Trophoblast cell (in vitro differentiated cells and primary cell): ENCODE measurements around the gene RNF207.

Source experiments
- DNase-seq, 2 donors: peaks; one replicate each; pipeline ENCODE4 v3.0.0-alpha.2; 2016
- H2AFZ ChIP-seq: 2 replicates; pipeline ENCODE4 v1.6.1; 2013; ENCODE audit warnings: low read length, moderate library complexity, mild to moderate bottlenecking; ENCODE audit not compliant: insufficient read depth, poor library complexity
- H2AK5ac ChIP-seq: 2 replicates; pipeline ENCODE4 v1.6.1; 2013; ENCODE audit warnings: mild to moderate bottlenecking, low read length
- H2BK120ac ChIP-seq: 2 replicates; pipeline ENCODE4 v1.6.1; 2013; ENCODE audit warnings: low read length, mild to moderate bottlenecking, moderate library complexity; ENCODE audit not compliant: insufficient read depth, poor library complexity
- H2BK12ac ChIP-seq: 2 replicates; pipeline ENCODE4 v1.6.1; 2013; ENCODE audit warnings: mild to moderate bottlenecking, low read length, moderate library complexity
- H2BK5ac ChIP-seq: 2 replicates; pipeline ENCODE4 v1.6.1; 2013; ENCODE audit warnings: low read length, low read depth, moderate library complexity, mild to moderate bottlenecking; ENCODE audit not compliant: poor library complexity
- H3K14ac ChIP-seq: 2 replicates; pipeline ENCODE4 v1.6.1; 2013; ENCODE audit warnings: mild to moderate bottlenecking, low read length
- H3K18ac ChIP-seq: 2 replicates; pipeline ENCODE4 v1.6.1; 2013; ENCODE audit warnings: mild to moderate bottlenecking, low read length
- H3K23ac ChIP-seq: 2 replicates; pipeline ENCODE4 v1.6.1; 2013; ENCODE audit warnings: low read length
- H3K27ac ChIP-seq: 2 replicates; pipeline ENCODE4 v1.5.1; 2013; ENCODE audit warnings: low read depth, mild to moderate bottlenecking, inconsistent platforms, low read length, moderate library complexity
- H3K27me3 ChIP-seq: 2 replicates; pipeline ENCODE4 v1.6.1; 2013; ENCODE audit warnings: inconsistent platforms, mild to moderate bottlenecking, low read length, moderate library complexity; ENCODE audit not compliant: insufficient read depth
- H3K36me3 ChIP-seq, 2 experiments: 1 replicate in 1 of 2; 2 replicates in 1 of 2; pipeline ENCODE4 v1.6.1; 2013; ENCODE audit warnings: low read length in 2 of 2, mild to moderate bottlenecking in 2 of 2, moderate library complexity in 1 of 2; ENCODE audit not compliant: insufficient read depth in 2 of 2, control insufficient read depth in 1 of 2
- H3K4ac ChIP-seq: 2 replicates; pipeline ENCODE4 v1.6.1; 2013; ENCODE audit warnings: low read depth, mild to moderate bottlenecking, low read length, moderate library complexity
- H3K4me1 ChIP-seq, 2 experiments: 1 replicate in 1 of 2; 2 replicates in 1 of 2; pipeline ENCODE4 v1.6.1; 2013; ENCODE audit warnings: low read length in 2 of 2, mild to moderate bottlenecking in 2 of 2, moderate library complexity in 1 of 2; ENCODE audit not compliant: insufficient read depth in 2 of 2, control insufficient read depth in 1 of 2
- H3K4me2 ChIP-seq: 2 replicates; pipeline ENCODE4 v1.6.1; 2013; ENCODE audit warnings: inconsistent platforms, mild to moderate bottlenecking, low read length, moderate library complexity
- H3K4me3 ChIP-seq: 2 replicates; pipeline ENCODE4 v1.5.1; 2013; ENCODE audit warnings: mild to moderate bottlenecking, low read depth, low read length, inconsistent platforms
- H3K79me1 ChIP-seq: one replicate; pipeline ENCODE4 v1.6.1; 2013; ENCODE audit warnings: low read length
- H3K79me2 ChIP-seq: 2 replicates; pipeline ENCODE4 v1.6.1; 2013; ENCODE audit warnings: low read length, mild to moderate bottlenecking; ENCODE audit not compliant: control insufficient read depth, insufficient read depth, poor library complexity
- H3K9ac ChIP-seq: 2 replicates; pipeline ENCODE4 v1.6.1; 2013; ENCODE audit warnings: mild to moderate bottlenecking, low read length
- H3K9me3 ChIP-seq: 2 replicates; pipeline ENCODE4 v1.6.1; 2013; ENCODE audit warnings: low read depth, mild to moderate bottlenecking, control low read depth, inconsistent platforms, low read length; ENCODE audit not compliant: insufficient read depth
- H4K12ac ChIP-seq: 2 replicates; pipeline ENCODE4 v1.6.1; 2013; ENCODE audit warnings: low read depth, mild to moderate bottlenecking, low read length, moderate library complexity
- H4K8ac ChIP-seq: 2 replicates; pipeline ENCODE4 v1.6.1; 2013; ENCODE audit warnings: low read depth, mild to moderate bottlenecking, low read length, moderate library complexity
- H4K91ac ChIP-seq: one replicate; pipeline ENCODE4 v1.6.1; 2013; ENCODE audit warnings: low read depth, mild to moderate bottlenecking, low read length, moderate library complexity
- WGBS: extraction: QIAGEN DNeasy Blood & Tissue Kit; methylation state at CpG from one replicate; pipeline ENCODE4 v1.1.7; 2013; ENCODE audit warnings: missing lambda C conversion rate; ENCODE audit not compliant: insufficient read length, insufficient coverage; ENCODE audit errors: extremely low coverage; 5-methylcytosine and 5-hydroxymethylcytosine counted together

Gene RNF207

GRCh38 chr1:6220236-6220635, 14.3 kb downstream of the RNF207 start:
- WGBS, result no CpG with 5 or more reads among the region's 8 CpGs
- no peak overlapping the region for H3K4ac ChIP-seq
- H2BK120ac ChIP-seq, result no peak overlapping the region
- no peak overlapping the region for H3K18ac ChIP-seq
- no peak overlapping the region for H3K9ac ChIP-seq
- H4K12ac ChIP-seq, result no peak overlapping the region
- H3K14ac ChIP-seq, result no peak overlapping the region
- H2BK5ac ChIP-seq, result no peak overlapping the region
- no peak overlapping the region for H2BK12ac ChIP-seq
- peak; percentile 88 to 94 for DNase-seq
- no peak overlapping the region for H3K27ac ChIP-seq
- H3K4me1 ChIP-seq, result peaks cover 3 to 5% of the 10 kb centered on the region in 2 experiments
- no peaks in the 10 kb centered on the region for H3K27me3 ChIP-seq
- no peak overlapping the region for H3K4me3 ChIP-seq
- no peaks in the 10 kb centered on the region for H3K79me1 ChIP-seq
- no peak overlapping the region for H2AK5ac ChIP-seq
- H3K36me3 ChIP-seq, result peaks cover 25 to 26% of the 10 kb centered on the region in 2 experiments
- H3K9me3 ChIP-seq, result no peaks in the 10 kb centered on the region
- no peak overlapping the region for H4K91ac ChIP-seq
- no peaks in the 10 kb centered on the region for H3K79me2 ChIP-seq
- no peak overlapping the region for H2AFZ ChIP-seq
- H3K23ac ChIP-seq, result no peak overlapping the region
- H3K4me2 ChIP-seq, result no peak overlapping the region
- no peak overlapping the region for H4K8ac ChIP-seq

- Histone ChIP-seq H3K79me2 (no peaks in the 10 kb centered on the region), H3K9ac (no peak overlapping the region), H3K4me3 (no peak overlapping the region), H2BK12ac (no peak overlapping the region), H3K4me1 (peaks cover 3 to 5% of the 10 kb centered on the region in 2 experiments), H3K79me1 (no peaks in the 10 kb centered on the region), H3K4me2 (no peak overlapping the region), H2AK5ac (no peak overlapping the region), H2BK120ac (no peak overlapping the region), H3K18ac (no peak overlapping the region), H2BK5ac (no peak overlapping the region), H3K36me3 (peaks cover 36% of the 10 kb centered on the region in 2 experiments), H3K23ac (no peak overlapping the region), H3K4ac (no peak overlapping the region), H4K91ac (no peak overlapping the region), H3K27me3 (no peaks in the 10 kb centered on the region), H3K27ac (no peak overlapping the region), H3K14ac (no peak overlapping the region), H4K12ac (no peak overlapping the region), H2AFZ (no peak overlapping the region), H3K9me3 (no peaks in the 10 kb centered on the region), H4K8ac (no peak overlapping the region)
- no CpG with 5 or more reads among the region's 12 CpGs for WGBS
- no peak for DNase-seq
These were observed 15.4 kb downstream of the RNF207 start for GRCh38 chr1:6221210-6221784.

GRCh38 chr1:6222636-6223035, 16.7 kb downstream of the RNF207 start:
- Histone ChIP-seq H4K8ac (no peak overlapping the region), H3K27ac (no peak overlapping the region), H3K79me1 (no peaks in the 10 kb centered on the region), H3K4ac (no peak overlapping the region), H2BK5ac (no peak overlapping the region), H3K4me1 (peaks cover 3 to 5% of the 10 kb centered on the region in 2 experiments), H3K9me3 (no peaks in the 10 kb centered on the region), H4K91ac (no peak overlapping the region), H3K4me3 (no peak overlapping the region), H3K18ac (no peak overlapping the region), H3K36me3 (peaks cover 41% of the 10 kb centered on the region in 2 experiments), H4K12ac (no peak overlapping the region), H3K14ac (no peak overlapping the region), H2AK5ac (no peak overlapping the region), H3K9ac (no peak overlapping the region), H2BK12ac (no peak overlapping the region), H3K23ac (no peak overlapping the region), H3K79me2 (no peaks in the 10 kb centered on the region), H3K4me2 (no peak overlapping the region), H2BK120ac (no peak overlapping the region), H2AFZ (no peak overlapping the region), H3K27me3 (no peaks in the 10 kb centered on the region)
- WGBS, result no CpG with 5 or more reads among the region's 6 CpGs
- peak in 1 of 2 donors; percentile 12 for DNase-seq

GRCh38 chr1:6223617-6224016, 17.7 kb downstream of the RNF207 start:
- no peaks in the 10 kb centered on the region for H3K79me1 ChIP-seq
- H3K9ac ChIP-seq, result no peak overlapping the region
- no peak overlapping the region for H3K18ac ChIP-seq
- DNase-seq, result no peak
- no peak overlapping the region for H3K4ac ChIP-seq
- no peak overlapping the region for H3K23ac ChIP-seq
- H2BK12ac ChIP-seq, result no peak overlapping the region
- no peak overlapping the region for H4K91ac ChIP-seq
- no peak overlapping the region for H3K4me2 ChIP-seq
- peaks cover 3 to 5% of the 10 kb centered on the region in 2 experiments for H3K4me1 ChIP-seq
- H2AFZ ChIP-seq, result no peak overlapping the region
- no peak overlapping the region for H2BK120ac ChIP-seq
- no peaks in the 10 kb centered on the region for H3K27me3 ChIP-seq
- no peaks in the 10 kb centered on the region for H3K79me2 ChIP-seq
- H3K36me3 ChIP-seq, result peaks cover 41 to 45% of the 10 kb centered on the region in 2 experiments
- no peak overlapping the region for H3K4me3 ChIP-seq
- H3K14ac ChIP-seq, result no peak overlapping the region
- H4K8ac ChIP-seq, result no peak overlapping the region
- WGBS, result no CpG with 5 or more reads among the region's 13 CpGs
- H4K12ac ChIP-seq, result no peak overlapping the region
- H3K9me3 ChIP-seq, result no peaks in the 10 kb centered on the region
- no peak overlapping the region for H2BK5ac ChIP-seq
- H3K27ac ChIP-seq, result no peak overlapping the region
- H2AK5ac ChIP-seq, result no peak overlapping the region
